Stimulated activated CD4-positive, alpha-beta T cell treated with anti-CD3 and anti-CD28 coated beads, Interleukin-12 subunit alpha, Interleukin-12 subunit beta, amount 100 ng/mL, for 24 hours (primary cell): ENCODE data around the gene NUMB.
"Not testable (repeated sequence)": the region's sequence is repeated elsewhere in the genome, so short reads cannot be mapped to it uniquely, and the experiment has no call there.

Experiments
- DNase-seq, 2 experiments: peaks; one replicate each; pipeline ENCODE4 v3.0.0-alpha.2; 2020; ENCODE audit warnings: low read depth in 2 of 2

The NUMB gene

GRCh38 chr14:73359445-73359844 is 98.9 kb downstream of the NUMB start:
- no peak for DNase-seq

GRCh38 chr14:73358187-73358586 is 100.2 kb downstream of the NUMB start:
- DNase-seq, result no peak

GRCh38 chr14:73349091-73349490 is 109.3 kb downstream of the NUMB start:
- not testable (repeated sequence) for DNase-seq

- DNase-seq, result no peak
These were observed 114.0 kb downstream of the NUMB start for GRCh38 chr14:73344319-73344718.

GRCh38 chr14:73342670-73343069 is 115.7 kb downstream of the NUMB start:
- DNase-seq, result no peak

GRCh38 chr14:73339846-73340595 is 118.3 kb downstream of the NUMB start:
- DNase-seq, result no peak

GRCh38 chr14:73339206-73339605 is 119.1 kb downstream of the NUMB start:
- DNase-seq, result no peak

- DNase-seq, result no peak
These were observed 119.8 kb downstream of the NUMB start for GRCh38 chr14:73338551-73338950.

GRCh38 chr14:73333031-73333430 is 125.3 kb downstream of the NUMB start:
- DNase-seq, result no peak

GRCh38 chr14:73325630-73326299 is 132.6 kb downstream of the NUMB start:
- DNase-seq, result no peak

GRCh38 chr14:73325063-73325462 is 133.3 kb downstream of the NUMB start:
- no peak for DNase-seq

GRCh38 chr14:73324533-73324932 is 133.8 kb downstream of the NUMB start:
- no peak for DNase-seq

- no peak for DNase-seq
These were observed 134.4 kb downstream of the NUMB start for GRCh38 chr14:73323896-73324399.

GRCh38 chr14:73313151-73313550 is 145.2 kb downstream of the NUMB start:
- DNase-seq, result no peak

GRCh38 chr14:73312687-73313086 is 145.7 kb downstream of the NUMB start:
- no peak for DNase-seq

GRCh38 chr14:73311708-73312030 is 146.7 kb downstream of the NUMB start:
- no peak for DNase-seq

- DNase-seq, result not testable (repeated sequence)
These were observed 149.1 kb downstream of the NUMB start for GRCh38 chr14:73309207-73309606.

- DNase-seq, result no peak
These were observed 151.1 kb downstream of the NUMB start for GRCh38 chr14:73307261-73307660.

GRCh38 chr14:73305499-73305898 is 152.8 kb downstream of the NUMB start:
- no peak for DNase-seq

GRCh38 chr14:73295198-73295796 is 163.0 kb downstream of the NUMB start:
- DNase-seq, result no peak

GRCh38 chr14:73293782-73294781 is 164.3 kb downstream of the NUMB start:
- no peak for DNase-seq

- no peak for DNase-seq
These were observed 168.1 kb downstream of the NUMB start for GRCh38 chr14:73290279-73290678.
